22Rv1 (cell line): ENCODE measurements around the gene SRRD.

ENCODE experiments used
- H3K27ac ChIP-seq: fragments of 450-650 bp; 2 replicates; pipeline ENCODE4 v1.5.1; 2017
- ZFX ChIP-seq: fragments of 450-650 bp; IDR thresholded peaks from 2 replicates; pipeline ENCODE4 v1.6.1; 2017; ENCODE audit warnings: antibody characterized with exemption, borderline replicate concordance
- TF ChIP-seq, protein P1 (sequence below): fragments of 450-650 bp; IDR thresholded peaks from 2 replicates; pipeline ENCODE4 v1.5.1; 2017; ENCODE audit warnings: mild to moderate bottlenecking

SRRD gene

DNA sequence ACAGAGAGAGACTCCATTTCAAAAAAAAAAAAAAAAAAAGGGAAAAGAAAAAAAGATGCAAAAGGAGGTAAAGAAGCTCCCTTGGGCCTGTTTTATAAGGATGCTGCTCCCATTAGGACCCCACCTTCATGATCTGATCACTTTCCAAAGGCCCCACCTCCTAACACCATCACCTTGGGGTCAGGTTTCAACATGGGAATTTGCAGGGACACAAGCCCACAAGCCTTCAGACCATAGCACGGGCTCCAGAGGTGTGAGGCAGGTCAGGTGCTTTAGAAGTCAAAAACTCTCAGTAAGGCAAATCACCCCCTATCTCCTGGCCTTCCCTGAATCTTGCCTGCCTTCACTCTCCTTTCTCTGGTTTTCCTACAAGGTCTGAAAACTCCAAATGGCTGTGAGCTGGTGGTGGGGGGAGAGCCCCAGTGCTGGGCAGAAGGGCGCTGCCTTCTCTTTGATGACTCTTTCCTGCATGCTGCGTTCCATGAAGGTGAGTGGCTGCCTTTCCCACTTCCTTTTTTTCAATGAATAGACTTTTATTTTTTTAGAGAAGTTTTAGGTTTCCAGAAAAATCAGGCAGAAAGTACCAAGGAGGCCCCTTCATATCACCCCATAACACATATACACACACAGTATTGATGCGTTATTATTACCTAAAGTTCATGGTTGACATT lies 41.5 kb upstream of the SRRD start:
- no peak overlapping the region for H3K27ac ChIP-seq
- TF ChIP-seq, protein P1, sequence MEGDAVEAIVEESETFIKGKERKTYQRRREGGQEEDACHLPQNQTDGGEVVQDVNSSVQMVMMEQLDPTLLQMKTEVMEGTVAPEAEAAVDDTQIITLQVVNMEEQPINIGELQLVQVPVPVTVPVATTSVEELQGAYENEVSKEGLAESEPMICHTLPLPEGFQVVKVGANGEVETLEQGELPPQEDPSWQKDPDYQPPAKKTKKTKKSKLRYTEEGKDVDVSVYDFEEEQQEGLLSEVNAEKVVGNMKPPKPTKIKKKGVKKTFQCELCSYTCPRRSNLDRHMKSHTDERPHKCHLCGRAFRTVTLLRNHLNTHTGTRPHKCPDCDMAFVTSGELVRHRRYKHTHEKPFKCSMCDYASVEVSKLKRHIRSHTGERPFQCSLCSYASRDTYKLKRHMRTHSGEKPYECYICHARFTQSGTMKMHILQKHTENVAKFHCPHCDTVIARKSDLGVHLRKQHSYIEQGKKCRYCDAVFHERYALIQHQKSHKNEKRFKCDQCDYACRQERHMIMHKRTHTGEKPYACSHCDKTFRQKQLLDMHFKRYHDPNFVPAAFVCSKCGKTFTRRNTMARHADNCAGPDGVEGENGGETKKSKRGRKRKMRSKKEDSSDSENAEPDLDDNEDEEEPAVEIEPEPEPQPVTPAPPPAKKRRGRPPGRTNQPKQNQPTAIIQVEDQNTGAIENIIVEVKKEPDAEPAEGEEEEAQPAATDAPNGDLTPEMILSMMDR, result no peak
- TF ChIP-seq ZFX, result no peak

DNA sequence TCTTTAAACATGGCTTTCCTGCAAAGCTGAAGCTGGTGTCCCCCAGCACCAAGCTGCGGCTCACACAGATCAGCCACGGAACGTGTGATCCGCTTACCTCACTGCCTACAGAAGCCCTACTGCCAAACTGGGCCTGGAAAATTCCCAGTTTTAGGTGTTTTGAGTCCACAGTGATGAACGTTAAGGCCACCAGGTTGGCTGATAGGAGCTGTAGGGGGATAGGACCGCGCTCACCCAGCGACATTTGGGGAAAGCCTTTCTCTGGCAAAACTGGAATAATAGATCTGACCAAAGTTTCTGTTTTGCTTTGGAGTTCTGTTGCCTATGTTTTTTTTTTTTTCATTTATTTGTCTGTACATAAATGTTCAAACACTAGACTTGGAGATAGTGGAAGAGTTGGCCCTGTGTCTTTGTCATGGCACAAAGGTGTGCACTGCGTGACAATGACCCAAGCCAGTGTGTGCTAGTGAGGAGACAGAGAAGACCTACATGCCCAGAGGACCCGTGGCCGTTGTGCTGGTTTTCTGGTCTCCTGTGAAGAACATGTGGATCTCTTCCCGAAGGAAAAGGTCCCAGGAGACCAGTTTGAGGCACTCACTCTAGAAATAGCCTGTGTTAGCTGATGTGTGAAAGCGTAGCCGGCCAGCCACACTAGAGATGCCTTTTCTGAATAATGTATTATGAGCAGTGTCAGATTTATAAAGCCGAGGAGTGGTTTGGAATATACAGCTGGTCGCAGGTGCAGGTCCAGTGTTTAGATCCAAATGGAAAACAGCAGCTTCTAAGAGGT lies 39.6 kb upstream of the SRRD start:
- no peak overlapping the region for H3K27ac ChIP-seq
- TF ChIP-seq, protein P1, result no peak
- TF ChIP-seq ZFX, result no peak

DNA sequence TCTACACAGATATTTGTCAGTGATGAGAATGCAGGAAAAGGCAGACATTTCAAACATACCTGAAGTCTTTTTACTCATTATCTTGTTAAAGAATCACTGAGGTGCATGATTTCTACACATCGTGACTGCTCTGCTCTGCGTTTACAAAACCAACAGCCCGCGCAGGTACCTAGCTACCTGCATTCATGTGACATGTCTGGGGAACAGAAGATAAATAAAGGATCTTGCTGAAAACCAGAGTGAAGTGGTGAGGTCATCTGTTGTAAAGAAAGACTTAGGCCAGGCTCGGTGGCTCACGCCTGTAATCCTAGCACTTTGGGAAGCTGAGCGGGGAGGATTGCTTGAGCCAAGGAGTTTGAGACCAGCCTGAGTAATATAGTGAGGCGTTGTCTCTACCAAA lies 38.9 kb upstream of the SRRD start:
- no peak overlapping the region for H3K27ac ChIP-seq
- TF ChIP-seq, protein P1, result no peak
- no peak for TF ChIP-seq ZFX

DNA sequence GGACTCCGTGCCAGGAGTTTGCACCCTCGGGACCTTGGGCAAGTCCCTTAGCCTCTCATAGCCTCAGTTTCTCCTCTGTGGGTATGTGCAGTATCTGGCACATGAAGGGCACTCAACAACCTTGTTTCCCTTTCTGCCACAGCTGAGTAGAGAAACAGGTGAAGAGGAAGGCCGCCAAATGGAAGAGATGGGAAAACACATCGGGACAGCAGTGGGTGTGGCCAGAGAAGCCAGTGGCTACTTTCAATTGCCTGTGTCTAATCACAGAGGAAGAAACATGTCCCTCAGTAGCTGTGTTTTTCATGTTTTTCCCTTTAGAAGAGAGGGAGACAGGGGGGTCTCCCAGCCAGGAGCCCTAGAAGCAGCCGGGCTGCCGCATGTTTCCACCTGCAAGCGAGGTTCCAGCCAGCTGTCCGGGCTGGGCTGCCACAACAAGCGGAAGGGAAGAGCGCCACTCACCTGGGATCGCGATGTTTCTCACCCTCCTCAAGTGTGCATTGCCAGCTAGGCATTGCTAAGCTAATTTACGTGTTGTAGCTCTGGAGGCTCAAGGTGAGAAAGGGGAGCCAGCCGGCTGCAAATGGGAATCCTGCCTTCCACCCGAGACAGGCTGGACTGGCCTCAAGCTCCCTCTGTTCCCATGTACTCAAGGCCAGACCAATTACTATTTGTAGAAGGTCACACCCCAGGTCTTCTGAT lies 38.0 kb upstream of the SRRD start:
- TF ChIP-seq, protein P1, result peak; percentile 21; the same call in 1 of the 2 replicates
- TF ChIP-seq ZFX, result no peak
- no peak overlapping the region for H3K27ac ChIP-seq

DNA sequence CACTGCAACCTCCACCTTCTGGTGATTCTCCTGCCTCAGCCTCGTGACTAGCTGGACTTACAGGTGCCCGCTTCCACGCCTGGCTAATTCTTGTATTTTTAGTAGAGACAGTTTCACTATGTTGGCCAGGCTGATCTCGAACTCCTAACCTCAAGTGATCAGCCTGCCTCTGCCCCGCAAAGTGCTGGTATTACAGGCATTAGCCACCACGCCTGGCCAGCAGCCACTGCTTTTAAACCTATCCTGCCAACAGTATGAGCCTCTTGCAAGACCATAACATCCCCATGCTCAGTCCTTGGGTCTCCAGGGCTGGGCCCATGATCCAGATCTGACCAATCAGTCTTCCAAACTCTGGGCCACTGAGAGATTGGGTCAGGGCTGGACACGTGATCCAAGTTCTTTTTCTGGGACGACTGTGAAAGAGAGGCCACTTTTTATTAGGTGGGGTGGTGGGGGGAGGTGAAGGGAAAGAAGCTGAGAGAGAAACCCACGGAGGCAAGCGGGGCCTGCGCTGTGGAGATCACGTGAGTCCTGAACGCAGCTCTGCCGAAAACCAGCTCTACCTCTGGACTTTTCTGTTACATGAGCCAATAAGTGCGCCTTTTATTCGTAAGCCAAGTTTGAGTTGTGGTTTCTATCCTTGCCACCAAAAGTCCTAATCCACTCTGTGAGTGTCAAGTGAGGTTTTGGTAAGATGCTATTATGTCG lies 36.7 kb upstream of the SRRD start:
- TF ChIP-seq, protein P1, result no peak
- no peak for TF ChIP-seq ZFX
- H3K27ac ChIP-seq, result no peak overlapping the region

DNA sequence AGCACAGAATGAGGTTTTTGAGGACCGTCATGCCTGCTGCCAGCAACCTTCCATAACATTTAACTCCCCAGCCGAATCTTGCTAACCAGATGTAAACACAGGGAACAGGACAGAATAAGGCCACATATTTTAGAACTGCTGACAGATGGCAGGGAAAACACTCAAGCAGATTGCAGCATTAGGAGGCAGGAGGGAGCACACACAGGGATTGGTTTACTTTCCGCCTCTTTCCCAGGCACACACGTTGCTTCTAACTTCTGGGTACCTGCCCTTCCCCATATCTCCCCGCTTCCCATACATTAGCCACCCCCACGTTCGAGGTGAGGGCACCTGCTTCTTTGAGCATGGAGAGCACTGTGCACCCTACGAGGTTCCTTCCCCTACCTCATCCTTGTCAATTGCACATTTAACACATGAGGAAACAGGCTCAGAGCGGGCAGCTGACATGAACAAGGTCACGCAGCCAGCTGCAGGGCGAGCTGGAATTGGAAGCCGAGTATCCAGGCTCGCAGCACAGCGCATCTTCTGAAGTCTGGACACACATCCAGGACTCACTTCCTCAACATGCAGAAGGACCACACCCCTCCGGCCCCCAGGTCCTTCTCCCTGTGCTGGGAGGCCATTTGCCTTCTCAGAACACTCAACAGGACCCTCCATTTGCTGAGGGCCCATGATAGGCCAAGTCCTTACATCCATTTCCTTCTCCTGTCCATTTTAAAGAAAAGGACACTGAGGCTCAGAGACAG lies 35.9 kb upstream of the SRRD start:
- no peak for TF ChIP-seq ZFX
- TF ChIP-seq, protein P1, result no peak
- no peak overlapping the region for H3K27ac ChIP-seq
